GM19397 (cell line): Measurements from ENCODE around the gene ACOX1.

Experiments
- ATAC-seq: cut with Tn5 transposase; IDR thresholded peaks from one replicate; pipeline ENCODE4 v1.9.1; 2021; ENCODE audit warnings: mild to moderate bottlenecking, moderate library complexity; ENCODE audit not compliant: unreplicated experiment

ACOX1 gene

DNA sequence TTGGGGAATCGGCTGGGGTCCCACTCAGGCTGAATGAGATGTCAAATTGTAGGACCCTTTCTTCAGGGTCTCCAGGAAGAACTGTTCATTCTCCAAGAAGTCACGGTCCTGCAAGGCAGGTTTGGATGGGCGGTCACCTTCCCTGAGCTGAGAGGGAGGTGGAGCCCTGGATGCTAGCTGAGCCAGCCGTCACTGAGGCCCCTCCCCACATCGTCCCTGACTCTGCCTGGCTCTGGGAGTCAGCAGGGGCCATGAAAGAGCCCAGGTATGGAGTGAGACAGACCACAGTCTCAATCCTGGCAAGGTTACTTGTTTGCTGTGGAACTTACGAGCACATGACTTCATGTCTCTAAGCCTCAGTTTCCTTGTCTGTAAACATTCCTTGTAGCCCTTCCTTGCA lies 68.3 kb downstream of the ACOX1 start:
- ATAC-seq = no peak

GRCh38 chr17:75909812-75910274 lies 69.1 kb downstream of the ACOX1 start:
- no peak for ATAC-seq

DNA sequence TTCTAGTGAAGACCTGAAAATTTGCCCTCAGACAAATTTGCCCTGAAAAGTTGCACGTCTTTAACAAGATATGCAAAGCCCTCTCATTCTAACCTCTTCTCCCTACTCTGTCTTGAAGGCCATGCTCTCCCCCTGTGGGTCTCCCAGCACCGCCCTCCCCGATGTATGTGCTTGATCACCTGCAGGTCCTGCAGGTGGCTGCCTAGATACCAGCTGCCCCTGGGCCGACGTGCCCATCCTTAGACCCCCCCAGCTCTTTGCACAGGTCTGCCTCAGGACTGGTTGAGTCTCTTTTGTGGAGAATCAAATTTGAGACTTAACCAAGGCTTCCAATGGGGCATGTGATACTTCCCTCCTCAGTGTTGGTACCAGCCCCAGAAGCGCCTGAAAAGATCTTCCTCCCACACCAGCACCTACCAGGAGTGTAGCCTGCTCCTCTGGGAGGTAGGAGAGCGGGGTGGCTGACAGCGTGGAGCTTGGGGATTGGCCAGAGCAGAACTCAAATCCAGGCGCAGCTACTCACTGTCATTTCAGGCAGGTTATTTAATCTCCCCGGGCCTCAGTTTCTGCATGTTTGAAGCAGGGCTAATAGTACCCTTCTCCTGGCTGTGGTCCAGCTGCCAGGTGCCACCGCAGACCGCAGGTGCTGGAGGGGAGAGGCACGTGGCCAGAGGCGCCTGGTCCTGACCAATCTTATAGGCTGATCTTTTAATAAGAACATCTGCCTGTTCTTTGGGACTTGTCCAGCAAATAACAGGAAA lies 69.7 kb downstream of the ACOX1 start:
- no peak for ATAC-seq

DNA sequence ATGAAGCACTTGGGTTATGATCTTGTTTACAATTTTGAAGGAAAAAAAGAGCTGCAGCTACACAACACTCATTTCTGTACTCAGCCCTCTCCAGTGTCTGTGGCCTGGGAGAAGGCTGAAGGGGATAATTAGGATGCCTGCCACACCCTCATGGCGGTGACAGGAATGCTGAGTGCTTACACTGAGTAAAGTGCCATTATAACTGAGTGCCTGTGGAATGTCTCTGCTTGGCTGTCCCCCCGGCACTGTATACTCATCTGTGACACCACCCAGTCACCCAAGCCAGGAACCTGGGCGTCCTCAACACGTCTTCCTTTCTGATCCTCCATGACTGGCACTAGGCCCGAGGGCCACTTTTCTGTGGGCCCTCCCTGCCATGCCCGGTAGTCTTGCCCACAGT lies 70.8 kb downstream of the ACOX1 start:
- ATAC-seq = no peak

GRCh38 chr17:75906143-75906884 lies 72.7 kb downstream of the ACOX1 start:
- no peak for ATAC-seq

- ATAC-seq = peak; percentile 95
These were observed 74.0 kb downstream of the ACOX1 start, which contains the start of gene MRPL38 for GRCh38 chr17:75904749-75905521. TSS of gene MRPL38 (minus strand) at chr17:75904884. CDS start at chr17:75904875, 9 bp downstream.

DNA sequence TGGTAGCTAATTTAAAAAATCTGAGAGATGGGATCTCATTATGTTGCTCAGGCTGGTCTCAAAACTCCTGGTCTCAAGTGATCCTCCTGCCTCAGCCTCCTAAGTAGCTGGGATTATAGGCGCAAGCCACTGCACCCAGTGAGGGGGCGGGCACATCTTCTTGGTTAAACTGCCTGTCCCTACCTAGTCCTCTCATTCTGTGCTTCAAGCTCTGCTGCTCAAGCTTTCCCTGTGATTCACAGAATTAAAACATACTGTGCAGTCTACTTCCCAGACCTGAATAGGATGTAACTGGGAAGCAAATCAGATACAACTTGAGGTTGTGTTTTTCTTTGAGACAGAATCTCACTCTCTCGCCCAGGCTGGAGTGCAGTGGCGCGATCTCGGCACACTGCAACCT lies 76.6 kb downstream of the ACOX1 start:
- ATAC-seq = no peak

DNA sequence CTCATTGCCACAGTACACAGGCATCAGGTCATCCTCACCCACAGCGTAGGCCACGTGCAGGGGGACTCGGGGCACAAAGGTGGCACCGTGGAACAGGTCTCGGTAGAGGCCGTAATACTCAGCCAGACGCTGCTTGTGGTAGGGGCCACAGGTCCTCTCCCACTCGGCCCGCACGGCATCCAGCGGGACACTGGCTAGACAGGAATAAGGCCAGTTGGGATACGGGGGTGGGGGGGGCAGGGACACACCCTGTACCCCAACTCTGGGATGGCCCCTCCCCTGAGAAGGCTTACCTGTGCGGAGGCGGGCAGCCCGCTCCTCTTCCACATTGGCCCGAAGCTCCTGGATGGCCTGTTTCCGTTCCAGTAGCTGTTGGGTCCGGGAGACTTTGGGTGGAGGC lies 77.2 kb downstream of the ACOX1 start:
- no peak for ATAC-seq

DNA sequence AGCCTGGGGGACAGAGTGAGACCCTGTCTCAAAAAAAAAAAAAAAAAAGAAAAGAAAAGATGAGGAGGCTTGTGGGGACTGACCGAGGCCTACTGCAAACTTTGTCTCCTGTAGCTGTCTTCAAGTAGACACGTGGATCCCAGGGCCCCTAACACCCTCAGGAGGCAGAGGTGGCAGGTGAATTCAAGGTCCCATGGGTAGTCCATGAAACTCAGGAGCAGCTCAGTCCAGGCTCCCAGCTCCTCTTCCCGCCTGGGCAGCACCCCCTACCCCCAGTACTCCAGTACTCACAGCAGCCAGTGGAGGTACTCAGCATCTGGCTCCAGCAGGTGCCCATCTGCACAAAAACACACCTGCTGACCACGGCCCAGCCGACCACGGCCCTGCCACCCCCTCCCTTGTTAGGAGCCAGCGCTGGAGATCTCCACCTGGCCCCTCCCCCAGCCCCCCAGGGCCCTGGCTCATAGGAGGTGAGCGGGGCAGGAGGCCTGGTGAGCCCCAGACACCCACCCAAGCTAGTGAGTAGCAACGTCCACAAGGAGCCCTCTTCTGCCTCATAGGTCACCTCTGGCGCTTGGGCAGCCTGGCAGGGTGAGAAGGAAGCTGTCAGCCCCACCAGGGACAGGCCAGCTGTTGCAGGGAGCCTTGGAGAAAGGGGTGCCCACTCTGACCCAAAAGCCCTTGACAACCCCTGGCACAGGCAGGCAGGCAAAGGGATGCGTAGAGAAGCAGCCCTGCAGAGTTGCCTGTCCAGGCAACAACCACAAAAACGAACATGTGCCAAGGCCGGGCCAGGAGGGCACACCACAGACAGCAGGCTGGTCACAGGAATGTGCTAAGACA lies 78.1 kb downstream of the ACOX1 start:
- no peak for ATAC-seq

- ATAC-seq = no peak
These were observed 79.0 kb downstream of the ACOX1 start for GRCh38 chr17:75899767-75900468.

GRCh38 chr17:75899353-75899752 lies 79.6 kb downstream of the ACOX1 start:
- ATAC-seq = no peak

DNA sequence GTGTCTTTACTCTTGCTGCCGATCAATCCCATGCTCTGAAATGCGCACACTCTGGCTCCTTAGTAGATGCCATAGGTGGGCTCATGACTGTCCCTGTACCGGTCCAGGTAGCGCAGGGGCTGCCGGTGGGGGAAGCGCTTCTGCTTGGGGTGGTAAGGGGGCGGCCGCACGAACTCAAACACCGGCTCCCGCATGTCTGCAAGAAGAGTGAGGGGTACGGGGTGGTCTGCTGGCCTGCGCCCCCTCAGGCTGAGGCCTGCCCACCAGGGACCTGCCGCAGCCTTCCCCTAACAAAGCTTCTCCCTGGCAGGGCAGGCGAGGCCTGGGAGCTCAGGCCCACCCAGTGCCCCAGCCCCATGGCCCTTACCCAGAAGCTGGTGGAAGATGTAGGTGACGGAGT lies 80.2 kb downstream of the ACOX1 start:
- ATAC-seq = no peak

- ATAC-seq = no peak
These were observed 80.9 kb downstream of the ACOX1 start for GRCh38 chr17:75898065-75898464.

GRCh38 chr17:75897160-75898019 lies 81.6 kb downstream of the ACOX1 start:
- no peak for ATAC-seq

- ATAC-seq = peak; percentile 55
These were observed 82.4 kb downstream of the ACOX1 start, which contains the start of gene TRIM65 for GRCh38 chr17:75896415-75897159. TSS of gene TRIM65 (minus strand) at chr17:75896951. CDS start at chr17:75896937, 14 bp downstream.

DNA sequence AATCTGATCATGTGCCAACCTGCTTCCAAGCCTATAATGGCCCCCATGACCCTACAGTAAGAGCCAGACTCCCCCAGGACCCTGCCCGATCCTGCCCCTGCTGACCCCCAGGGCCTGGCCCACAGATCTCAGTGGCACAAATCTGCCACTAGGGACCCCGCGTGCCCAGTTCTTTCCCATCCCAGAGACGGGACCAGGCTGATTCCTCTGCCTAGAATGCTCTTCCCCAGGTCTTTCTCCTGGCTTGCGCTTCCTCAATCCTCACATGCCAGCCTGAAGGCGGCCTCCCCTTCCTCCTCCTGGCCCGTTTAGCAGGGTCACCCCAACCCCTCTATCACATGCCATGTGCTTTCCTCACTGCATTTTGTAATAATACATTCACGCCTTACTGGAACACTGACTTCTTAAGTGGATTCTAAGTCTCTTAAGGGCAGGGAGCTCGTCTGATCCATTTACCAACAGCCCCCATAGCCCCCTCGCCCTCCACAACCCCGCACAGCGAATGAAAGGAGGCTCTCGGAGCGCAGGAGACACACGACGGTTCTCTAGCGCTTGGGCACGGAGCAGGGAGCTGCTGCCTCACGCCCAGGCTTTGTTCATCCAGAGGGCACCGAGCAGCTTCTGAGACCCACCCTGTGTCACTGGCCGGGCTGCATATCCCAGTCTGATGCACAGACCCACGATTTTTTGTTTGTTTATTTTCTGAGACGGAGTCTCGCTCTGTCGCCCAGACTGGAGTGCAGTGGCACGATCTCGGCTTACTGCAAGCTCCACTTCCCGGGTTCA lies 83.4 kb downstream of the ACOX1 start:
- ATAC-seq = no peak

GRCh38 chr17:75894049-75894733 lies 84.8 kb downstream of the ACOX1 start:
- no peak for ATAC-seq
